NCI-H446 (cell line): ENCODE data around the gene ZNF362.

Source experiments
- DNase-seq, 2 experiments: peaks; one replicate each; lab custom pipeline; 2025; lab: John Stamatoyannopoulos, UW

The ZNF362 gene

DNA sequence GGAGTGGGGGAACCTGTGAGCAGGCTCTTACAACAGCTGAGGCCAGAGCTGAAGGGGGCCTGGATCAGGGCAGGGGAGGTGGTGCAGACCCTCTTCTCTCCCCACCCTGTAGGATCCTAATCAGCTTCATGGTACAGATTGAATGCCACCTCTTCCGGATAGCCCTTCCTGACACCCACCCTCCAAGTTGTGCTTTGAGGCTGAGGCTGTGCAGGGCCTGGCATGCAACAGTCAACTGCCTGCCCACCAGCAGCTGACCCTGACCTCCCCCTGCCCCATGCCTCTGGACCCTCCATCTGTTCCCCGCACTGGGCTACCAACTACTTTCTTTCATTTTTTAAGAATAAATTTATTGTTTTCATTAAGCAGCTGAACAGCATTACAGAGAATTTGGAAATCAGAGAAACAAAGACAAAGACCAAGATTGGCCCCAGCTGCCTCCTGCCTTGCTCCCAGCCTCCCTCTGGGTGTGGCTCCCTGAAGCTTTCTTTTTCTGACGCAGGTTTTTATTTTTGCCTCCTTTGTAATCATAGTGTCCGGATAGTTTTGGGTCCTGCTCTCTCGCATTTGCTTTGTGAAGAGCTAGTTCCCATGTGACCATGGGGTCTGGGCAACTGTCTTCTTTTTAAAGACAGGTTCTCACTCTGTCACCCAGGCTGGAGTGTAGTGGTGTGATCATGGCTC is 12.8 kb downstream of the ZNF362 start:
- no peak for DNase-seq

DNA sequence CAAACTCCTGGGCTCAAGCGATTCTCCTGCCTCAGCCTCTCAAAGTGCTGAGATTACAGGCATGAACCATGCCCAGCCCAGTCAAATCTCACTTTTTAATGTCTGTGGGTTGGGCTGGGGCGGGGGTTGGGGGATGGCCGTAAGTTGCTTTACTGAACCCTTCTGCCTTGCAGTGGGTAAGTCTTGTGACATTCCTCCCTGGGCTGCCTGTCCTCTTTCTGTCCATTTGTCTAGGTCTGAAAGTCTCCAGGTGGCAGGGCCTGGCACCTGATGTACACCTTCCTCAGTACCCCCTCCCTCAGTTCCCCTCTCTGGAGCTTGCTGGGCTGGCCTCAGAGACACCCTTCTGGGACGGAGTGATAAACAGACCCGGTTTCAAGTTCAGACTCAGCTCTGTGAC is 13.3 kb downstream of the ZNF362 start:
- no peak for DNase-seq

DNA sequence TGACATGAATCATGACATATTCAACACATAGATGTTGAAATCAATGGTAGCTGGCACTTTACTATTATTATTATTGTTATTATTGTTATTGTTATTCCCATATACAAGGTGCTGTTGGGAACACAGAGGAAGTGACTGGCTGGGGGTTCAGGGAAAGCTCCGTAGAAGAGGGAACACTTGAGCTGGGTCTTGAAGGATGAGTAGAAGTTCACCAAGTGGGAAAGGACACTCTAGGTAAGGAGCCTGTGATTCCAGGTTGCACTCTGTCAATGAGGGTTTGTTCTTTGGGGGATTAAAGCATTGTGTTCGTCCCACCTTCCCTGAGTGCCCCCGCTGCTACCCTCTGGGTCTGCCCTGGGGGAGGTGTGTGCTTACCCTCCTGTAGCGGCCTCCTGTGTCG is 14.1 kb downstream of the ZNF362 start:
- DNase-seq = no peak

DNA sequence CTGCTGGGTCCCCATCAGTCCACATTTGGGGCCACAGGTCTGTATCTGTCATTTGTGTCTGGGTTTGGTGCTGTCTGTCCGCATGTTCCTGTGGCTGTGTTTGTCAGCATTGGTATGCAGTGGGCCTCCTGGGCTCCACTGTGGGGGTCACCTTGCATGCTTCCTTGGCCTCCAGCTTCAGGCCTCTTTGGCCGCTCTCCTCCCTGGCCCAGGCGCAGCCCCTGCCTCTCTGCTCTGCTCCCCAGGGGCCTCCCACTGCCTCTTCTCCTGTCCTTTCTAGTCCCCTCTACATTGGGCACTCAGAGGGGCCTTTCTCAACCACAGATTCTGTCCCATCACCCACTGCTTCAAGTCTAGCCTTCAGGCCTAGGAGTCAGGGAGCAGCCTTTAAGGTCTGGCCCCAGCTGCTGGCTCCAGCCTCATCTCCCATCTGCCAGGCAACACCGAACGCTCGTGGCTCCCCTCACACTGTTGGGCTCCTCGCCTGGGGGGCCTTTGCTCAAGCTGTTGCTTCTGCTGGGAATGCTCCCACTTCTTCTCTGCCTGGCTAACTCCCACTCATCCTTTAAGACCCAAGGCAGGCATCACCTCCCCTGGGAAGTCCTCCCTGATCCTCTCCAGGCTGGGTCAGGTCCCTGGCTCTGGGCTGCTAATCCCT is 14.6 kb downstream of the ZNF362 start:
- no peak for DNase-seq

DNA sequence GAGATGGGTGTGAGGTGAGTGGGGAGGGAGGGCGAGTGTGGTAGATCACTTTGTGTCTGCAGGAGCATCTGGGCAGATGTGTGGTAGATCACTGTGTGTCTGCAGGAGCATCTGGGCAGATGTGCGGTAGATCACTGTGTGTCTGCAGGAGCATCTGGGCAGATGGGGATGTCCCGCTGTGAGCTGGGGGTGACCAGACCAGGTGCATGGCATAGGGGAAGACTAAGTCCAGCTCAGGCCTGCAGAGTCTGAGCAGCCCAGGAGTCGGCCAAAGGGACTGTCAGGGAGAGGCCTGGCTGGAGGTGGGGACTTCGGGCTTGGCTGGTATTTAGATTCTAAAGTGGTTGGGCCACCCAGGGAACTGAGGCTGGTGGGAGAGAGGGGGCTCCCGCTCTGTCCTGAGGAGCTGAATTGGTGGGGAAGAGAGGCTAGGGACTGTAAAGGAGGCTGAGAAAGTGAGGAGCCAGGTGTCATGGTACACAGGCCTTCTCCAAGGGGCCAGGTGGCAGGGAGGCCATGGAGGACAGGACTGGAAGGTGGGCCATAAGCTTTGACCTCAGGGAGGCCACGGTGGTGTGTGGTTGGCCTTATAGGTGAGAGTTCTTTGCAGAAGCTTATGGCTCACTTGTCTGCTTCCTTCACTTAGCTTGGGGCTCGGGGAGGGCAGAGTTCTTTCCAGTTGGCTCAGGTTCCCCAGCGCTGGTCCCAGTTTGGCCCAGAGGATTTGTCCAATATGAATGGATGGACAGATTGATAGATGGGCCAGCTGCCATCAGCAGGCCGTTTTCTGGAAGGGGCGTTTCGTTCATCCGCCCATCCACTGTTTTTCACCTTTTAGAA is 15.6 kb downstream of the ZNF362 start:
- no peak for DNase-seq

DNA sequence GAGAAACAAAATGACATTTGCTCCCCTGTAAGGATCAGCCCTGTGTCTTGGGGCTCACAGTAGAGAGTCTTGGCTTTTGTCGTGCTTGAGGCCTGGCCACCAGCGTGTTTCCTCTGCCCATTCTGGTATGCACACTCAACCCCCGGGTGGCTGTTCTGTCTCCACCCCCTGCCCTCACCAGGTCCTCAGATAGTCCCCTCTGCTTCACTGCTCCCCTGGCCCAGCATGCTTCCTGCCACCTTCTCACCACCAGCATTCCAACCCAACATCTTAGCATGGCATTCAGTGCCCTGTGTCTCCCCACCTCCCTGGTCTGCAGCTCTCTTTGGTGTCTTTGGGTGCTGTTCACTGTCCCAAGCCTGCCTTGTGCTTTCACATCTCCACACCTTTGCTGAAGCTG is 16.2 kb downstream of the ZNF362 start:
- DNase-seq = no peak

DNA sequence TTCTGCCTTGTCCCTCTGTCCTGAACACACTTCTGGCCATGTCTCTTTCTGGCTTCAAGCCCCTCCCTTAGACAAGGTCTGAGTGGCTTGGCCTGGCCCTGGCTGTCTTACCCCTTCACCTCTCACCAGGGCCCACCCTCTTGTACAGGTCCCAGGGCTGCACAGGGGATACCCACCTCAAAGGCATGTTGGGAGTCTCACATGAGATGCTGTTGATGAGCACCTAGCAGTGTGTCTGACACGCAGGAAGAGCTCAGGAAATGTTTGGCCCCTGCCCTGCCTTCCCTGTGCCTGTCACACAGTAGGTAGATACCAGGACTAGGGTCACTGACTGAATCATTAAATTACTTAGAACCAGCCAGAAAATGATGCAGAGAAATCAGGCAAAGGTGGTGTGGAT is 16.6 kb downstream of the ZNF362 start:
- DNase-seq = no peak

DNA sequence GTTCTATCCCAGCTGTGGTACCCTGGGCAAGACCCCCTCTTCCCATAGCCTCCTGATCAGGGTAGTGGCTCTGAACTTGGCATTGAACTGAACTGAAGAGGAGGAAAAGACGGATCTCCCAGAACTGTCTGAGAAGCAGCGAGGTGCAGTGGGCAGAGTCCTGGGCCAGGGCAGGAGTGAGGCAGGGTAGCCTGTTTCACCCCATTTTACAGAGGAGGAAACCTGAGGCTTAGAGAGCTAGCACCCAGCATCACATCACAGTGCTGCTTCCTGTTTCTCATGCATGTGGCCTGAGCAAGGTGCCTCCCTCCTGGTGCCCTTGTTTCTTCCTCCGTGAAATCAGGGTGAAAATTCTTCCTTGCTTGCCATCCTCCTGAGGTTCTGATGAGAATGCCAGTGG is 17.1 kb downstream of the ZNF362 start:
- DNase-seq = no peak

DNA sequence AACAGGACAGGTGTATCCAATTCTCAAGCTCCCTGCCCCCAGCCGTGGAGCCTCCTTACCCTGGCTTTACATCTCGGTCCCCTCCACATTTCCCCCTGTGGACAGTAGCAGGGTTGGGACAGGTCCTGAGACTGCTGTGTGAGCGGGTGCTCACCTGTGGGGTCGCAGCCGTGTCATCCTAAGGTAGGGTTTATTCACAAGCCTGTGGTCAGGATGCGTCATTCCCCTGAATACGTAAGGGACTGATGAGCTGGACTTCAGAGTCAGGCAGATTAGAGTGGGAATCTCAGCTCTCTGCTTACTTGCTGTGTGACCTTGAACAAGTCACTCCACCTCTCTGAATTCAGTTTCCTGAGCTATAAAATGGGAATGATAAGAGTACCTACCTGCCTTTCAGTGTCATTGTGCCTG is 17.7 kb downstream of the ZNF362 start:
- DNase-seq = no peak

DNA sequence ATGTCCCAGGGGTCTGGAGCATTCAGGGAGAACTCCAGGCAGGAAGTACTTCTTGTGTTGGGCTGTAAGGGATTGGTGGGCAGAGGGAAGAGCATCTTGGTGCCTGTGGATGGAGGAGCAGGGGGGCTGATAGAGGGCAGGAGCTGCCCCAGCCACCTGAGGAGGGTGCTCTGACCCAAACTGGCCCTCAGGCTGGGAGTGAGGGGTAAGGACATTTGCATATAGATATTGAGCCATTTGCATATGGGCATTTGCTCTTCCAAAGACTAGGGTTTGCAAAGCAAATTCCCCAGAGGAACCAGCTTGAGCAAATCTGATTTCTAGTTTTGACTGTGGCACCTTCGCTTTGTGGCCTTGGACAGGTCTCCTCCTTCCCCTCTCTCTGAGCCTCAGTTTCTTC is 18.2 kb downstream of the ZNF362 start:
- no peak for DNase-seq

DNA sequence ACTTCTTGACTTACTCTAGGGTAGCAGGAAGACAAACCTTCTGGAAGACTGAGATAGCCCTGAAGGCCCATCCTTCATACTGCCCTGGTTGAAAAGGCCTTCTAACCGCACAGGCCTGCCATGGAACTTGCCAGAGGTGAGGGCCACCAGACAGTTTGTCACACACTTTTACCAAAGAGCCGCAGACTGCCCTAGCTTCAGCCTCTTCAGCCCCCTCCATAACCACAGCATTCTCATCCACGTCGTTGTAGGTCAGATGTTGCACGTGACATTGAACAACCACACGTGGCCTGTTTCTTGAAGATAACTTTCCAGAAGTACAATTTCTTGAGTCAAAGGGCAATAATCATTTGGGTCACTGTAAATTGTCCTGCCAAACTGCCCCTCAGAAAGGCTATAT is 18.9 kb downstream of the ZNF362 start:
- DNase-seq = no peak

DNA sequence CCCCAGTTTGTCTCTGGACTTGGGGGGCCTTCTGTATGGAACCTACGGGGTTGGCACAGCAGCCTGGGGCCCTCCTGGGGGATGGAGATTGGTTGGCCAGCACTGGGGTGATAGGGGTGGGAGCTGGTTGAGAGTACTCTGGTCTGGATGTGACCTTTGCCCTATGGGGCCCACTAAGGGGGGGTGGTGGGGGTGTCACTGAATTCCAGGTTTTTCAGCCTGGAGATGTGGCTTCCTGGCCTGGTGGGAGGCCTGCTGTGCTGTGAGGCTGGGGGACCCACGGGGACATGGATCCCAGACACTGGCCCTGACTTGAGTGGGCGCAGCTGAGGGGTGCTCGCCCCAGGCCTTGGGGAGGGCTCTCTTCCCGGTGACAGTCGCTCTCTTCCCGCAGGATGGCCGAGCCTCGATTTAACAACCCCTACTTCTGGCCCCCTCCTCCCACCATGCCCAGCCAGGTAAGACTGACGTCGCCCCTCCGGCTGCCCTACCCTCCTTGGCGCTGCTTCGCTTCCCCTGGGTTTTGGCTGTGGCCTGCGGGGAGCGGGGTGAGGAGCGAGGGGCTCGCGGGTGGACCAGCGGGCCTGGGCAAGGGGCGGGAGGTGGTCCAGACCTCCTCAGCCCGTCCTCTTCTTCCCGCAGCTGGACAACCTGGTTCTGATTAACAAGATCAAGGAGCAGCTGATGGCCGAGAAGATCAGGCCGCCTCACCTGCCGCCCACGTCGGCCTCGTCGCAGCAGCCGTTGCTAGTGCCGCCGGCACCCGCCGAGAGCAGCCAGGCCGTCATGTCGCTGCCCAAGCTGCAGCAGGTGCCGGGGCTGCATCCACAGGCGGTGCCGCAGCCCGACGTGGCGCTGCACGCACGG is 19.6 kb downstream of the ZNF362 start:
- DNase-seq = no peak

DNA sequence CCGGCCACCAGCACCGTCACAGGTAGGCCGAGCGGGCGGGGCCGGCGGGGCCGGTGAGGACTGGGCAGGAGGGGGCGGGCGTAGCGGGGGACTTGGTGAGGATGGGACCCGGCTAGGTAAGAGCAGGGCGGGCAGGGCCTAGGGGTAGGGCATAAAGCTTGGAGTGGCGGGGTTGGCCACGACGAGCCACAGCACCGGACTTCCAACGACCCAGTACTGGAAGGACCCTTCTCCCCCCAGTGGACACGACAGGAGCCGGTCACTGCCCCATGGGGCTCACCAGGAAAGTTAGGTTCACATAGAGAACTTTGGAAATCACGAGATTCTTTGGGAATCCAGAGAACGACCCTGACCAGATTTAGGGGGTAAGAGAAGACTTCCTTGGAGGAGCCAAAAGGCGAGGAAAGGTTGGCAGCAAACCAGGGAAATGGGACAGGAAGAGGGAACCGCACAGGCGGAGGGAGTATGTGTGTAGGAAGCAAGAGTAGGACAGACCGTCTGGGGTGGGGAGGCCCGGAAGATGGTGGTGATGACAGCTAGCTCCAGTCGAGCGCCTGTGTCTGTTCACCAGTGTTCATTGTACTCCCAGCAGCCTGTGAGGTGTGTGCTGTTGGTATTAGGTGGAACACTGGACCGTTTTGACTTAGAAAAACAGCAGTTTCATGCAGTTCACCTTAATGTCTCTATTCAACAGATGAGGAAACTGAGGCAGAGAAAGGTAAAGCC is 20.4 kb downstream of the ZNF362 start:
- DNase-seq = no peak

DNA sequence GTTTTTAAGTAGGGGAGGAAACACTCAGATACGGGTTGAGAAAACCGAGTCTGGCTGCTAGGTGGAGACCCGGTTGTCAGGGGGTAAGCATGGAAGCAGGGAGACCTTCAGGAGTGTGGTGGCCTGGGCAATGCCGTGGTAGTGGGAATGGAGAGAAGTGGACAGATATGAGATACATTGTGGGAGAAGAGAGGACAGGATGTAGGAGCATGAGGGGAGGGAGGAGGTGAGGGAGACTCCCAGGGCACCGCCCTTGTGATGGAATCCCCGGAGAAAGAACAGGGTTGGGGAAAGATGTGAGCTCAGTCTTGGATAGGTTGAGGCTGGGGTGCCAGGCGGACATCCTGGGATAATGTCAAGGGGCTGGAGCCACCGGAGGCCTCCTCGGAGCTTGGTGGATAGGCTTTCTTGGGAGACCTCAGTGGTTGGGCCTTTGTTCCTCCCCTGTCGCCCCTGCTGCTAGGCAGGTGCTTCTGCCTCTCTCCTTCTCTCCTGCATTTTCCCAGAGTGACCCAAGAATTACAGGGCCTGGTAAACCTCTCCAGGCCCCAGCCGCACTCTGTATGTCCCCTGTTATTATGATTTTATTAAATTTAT is 21.3 kb downstream of the ZNF362 start:
- DNase-seq = no peak

DNA sequence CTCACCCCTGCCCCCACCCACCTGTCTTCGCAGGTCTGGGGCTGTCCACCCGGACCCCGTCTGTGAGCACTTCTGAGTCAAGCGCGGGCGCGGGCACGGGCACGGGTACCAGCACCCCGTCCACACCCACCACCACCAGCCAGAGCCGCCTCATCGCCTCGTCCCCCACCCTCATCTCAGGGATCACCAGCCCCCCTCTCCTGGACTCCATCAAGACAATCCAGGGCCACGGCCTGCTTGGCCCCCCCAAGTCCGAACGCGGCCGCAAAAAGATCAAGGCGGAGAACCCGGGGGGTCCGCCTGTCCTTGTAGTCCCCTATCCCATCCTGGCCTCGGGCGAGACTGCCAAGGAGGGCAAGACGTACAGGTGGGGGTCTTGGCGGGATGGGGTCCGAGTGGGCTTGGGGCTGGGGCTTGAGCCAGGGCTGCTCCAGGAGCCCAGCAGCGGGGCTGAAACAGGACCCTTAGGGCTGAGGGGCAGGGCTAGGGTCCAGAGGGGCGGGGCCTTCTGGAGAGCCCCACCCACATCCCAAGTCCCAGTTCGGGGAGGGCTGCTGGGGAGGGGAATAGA is 23.9 kb downstream of the ZNF362 start:
- no peak for DNase-seq

DNA sequence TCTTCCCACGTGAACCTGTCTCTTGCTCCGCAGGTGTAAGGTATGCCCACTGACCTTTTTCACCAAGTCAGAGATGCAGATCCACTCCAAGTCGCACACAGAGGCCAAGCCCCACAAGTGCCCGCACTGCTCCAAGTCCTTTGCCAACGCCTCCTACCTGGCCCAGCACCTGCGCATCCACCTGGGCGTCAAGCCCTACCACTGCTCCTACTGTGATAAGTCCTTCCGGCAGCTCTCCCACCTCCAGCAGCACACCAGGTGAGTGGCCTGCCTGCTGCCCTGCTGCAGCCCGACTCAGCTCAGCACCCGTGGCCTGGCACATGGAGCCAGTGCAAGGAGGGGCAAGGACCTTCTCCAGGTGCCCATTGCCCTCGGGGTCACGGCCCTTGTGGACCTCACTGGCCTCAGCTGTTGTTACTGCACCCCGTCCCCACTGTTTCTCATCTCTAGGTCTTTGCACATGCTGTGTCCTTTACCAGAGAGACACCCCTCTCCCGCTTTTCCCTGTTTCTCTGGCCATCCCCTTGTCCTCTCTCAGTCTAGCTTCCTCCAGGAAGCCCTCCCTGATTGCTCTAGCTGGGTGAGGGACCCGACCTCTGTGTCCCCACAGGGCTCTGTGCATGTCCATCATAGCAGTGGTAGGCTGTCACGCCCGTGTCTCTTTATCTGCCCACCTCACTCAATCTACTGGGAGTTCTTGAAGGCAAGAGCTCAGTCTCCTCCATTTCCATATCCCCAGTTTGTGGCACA is 25.4 kb downstream of the ZNF362 start:
- no peak for DNase-seq

DNA sequence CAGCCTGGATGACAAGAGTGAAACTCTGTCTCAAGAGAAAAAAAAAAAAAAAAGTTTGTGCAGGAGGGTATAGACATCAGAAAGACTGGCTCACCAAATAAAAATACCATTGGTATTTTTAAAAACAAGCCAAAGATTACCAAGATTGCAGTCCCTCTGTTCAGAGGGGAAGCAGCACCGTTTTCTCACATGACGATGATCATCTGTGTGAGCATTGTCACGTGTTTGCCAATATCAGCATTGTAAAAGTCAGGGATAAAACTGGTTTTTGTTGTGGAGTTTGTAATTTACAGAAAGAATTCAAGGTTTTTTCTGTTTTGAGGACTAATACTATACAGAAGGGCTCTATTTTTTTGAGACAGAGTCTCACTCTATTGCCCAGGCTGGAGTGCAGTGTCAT is 26.5 kb downstream of the ZNF362 start:
- no peak for DNase-seq

DNA sequence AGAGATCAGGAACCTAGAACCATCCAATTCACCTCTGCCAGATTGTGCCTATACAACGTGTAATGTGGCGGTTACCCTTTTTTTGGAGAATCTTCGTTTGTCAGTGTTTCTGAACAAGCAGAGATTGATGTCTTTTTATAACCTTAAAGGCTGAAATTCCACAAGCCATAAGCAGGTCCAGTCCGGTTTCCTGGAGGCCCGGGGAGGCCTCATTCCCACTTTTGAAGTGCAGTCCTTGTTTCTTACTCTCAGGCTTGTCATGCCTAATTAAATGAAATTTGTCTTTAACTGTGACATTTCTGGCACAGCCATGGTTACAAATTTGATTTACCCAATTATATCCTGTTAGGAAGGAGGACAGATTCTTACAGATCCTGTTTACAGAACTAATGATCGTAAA is 27.8 kb downstream of the ZNF362 start:
- no peak for DNase-seq

DNA sequence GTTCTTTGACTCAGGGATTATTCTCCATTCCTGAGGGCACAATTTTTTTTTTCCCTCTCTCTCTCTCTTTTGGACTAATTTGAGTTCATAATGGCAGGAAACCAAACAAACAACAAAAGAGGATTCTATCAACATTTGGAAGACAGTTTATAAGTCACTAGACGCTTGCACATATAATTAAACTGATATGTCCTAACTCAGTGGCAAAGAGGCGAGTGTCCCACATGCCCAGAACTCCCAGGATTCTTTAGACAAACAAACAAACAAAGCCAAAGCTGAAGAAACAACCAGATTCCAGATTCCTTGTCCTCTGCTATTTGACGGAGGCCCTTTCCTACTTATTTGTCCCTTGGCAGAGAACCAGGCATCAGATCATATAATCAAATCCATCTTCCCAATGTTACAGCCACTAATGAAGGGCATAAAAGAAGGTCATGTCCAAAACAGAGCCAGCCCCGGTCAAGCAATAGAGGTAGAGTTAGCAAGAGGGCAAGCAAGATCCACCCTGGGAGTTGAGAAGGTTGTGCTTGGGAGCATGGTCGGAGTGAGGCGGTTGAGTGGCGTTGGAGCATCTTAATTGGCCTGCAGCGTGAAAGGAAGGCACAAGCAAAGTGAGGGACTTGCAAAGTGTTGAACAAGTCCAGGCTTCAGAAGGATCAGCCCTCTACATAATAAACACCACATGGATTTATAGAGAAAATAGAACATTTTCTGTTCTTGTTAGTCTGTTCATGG is 30.3 kb downstream of the ZNF362 start:
- no peak for DNase-seq
